Measurements from ENCODE around the gene ZDHHC8. TPM values are rescaled to one million over a fixed set of nuclear protein-coding genes. Genes with fewer than 3 reads are reported as not detected.

The ZDHHC8 gene
- total and polyA plus RNA-seq, 9 donors = 5.1 to 77.4 (median 58.9) TPM

DNA sequence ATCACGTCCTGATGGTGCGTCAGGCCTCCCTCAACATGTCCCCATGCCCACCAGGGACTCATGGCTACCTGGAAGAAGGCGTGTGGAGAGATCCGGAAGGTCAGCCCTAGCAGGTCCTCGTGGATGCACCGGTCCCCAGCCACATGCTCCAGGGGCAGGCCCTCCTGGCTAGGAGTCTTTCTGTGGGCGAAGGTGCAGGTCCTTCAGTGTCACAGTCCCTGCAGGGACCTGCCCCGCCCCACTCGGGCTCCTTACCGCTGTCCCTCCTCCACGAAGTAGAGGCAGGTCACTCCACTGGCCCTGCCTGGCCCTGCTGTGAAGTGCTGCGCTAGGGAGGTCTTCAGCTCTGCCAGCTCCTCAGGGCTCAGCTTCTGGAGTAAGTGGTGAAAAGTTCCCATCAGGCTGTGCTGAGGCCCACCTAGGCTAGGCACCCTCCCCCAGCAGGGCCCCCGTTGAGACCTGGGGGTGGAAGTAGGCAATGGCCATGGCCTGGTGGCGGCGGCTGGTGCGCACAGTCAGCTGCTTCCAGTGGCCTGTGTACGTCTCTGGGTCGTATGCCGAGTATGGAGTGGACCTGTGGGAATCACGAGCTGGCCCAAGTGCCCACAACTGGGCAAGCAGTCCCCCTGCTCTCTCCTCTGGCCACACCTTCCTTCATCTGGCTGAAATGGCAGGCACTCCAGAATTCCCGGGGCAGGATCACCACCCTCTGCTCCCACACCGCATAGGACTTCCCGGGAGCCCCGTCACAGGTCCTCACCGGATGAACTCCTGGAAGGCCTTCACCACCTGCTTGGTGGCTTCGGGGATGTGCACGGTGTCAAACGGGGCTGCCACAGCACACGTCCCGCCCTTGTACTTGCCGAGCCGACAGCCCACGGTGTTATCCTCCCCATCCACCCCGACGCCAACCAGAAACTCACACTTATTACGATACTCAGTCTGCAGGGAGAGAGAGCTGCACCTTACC, 16.8 kb upstream of the ZDHHC8 start:
- Histone ChIP-seq H3K27ac (no peak overlapping the region), H3K4me3 (no peak overlapping the region), H3K27me3 (no peaks in the 10 kb centered on the region), H3K9me3 (no peaks in the 10 kb centered on the region), H3K36me3 (peaks cover 4% of the 10 kb centered on the region), H3K4me1 (ENCODE audit: insufficient read depth) (peaks cover 10% of the 10 kb centered on the region)
- intact Hi-C loops (cut with DNase I) = loop anchor here in 1 of 4 donors (10.0 kb wide), 1 partner anchor 150 kb away; no protein-coding TSS in a partner anchor
- WGBS, 3 donors = 83 to 87% (median 85%) methylated on average over 36 of the region's 36 CpGs
- TF ChIP-seq, protein P1, sequence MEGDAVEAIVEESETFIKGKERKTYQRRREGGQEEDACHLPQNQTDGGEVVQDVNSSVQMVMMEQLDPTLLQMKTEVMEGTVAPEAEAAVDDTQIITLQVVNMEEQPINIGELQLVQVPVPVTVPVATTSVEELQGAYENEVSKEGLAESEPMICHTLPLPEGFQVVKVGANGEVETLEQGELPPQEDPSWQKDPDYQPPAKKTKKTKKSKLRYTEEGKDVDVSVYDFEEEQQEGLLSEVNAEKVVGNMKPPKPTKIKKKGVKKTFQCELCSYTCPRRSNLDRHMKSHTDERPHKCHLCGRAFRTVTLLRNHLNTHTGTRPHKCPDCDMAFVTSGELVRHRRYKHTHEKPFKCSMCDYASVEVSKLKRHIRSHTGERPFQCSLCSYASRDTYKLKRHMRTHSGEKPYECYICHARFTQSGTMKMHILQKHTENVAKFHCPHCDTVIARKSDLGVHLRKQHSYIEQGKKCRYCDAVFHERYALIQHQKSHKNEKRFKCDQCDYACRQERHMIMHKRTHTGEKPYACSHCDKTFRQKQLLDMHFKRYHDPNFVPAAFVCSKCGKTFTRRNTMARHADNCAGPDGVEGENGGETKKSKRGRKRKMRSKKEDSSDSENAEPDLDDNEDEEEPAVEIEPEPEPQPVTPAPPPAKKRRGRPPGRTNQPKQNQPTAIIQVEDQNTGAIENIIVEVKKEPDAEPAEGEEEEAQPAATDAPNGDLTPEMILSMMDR (IDR thresholded peaks at IDR 0.05) = no peak
- no peak for TF ChIP-seq EP300 (IDR thresholded peaks at IDR 0.05)
- TF ChIP-seq POLR2A (IDR thresholded peaks at IDR 0.05) = no peak
- DNase-seq = peak in 2 of 5 donors; percentile 30 to 35

DNA sequence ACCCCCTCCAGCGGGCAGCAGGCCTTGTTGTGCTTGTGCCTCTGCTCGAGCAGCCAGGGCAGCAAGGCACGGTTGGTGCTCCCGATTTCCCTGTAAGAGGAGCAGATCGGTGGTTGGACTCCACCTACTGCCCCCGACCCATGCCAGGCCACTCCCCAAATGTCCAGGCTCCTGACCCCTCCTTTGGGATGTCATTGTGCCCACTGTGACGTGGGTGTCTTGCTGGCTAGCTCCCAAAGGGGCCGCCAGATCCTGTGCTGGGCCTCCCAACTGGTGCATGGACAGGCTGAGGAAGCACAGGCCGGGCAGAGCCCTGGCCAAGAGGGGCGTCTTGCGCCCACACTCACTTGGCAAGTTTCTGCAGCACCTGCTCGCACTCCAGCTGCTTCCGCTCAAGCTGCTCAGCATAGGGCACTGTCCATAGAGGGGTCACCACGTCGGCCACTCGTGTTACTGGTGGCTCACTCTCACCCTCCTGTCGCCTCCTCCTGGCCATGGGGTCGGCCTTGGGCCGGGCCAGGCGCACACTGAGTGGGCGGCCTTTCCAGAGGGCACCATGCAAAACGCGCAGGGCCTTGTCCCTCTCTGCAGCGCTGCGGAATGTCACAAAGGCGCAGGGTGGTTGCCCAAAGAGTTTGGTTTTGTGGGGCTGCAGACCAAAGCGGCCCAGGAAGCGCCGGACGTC, 15.8 kb upstream of the ZDHHC8 start, which contains the start of gene RANBP1:
TSS of gene RANBP1 (plus strand) at position 414 of the 685 bp plus-strand sequence. CDS start at position 495, 81 bp downstream.
- Histone ChIP-seq H3K4me1 (ENCODE audit: insufficient read depth) (peaks cover 10% of the 10 kb centered on the region), H3K9me3 (no peaks in the 10 kb centered on the region), H3K36me3 (peaks cover 2% of the 10 kb centered on the region), H3K4me3 (peak within 1 kb of the TSS; percentile 81), H3K27ac (peak within 1 kb of the TSS; percentile 66 to 75), H3K27me3 (no peaks in the 10 kb centered on the region)
- intact Hi-C loops (cut with DNase I) = loop anchor here in 1 of 4 donors (10.0 kb wide), 1 partner anchor 151 kb away; no protein-coding TSS in a partner anchor
- DNase-seq = peak in 1 of 5 donors; percentile 48
- TF ChIP-seq EP300 (IDR thresholded peaks at IDR 0.05) = no peak
- 53 to 68% (median 60%) methylated on average over 24 to 30 of the region's 30 CpGs for WGBS, 3 donors

DNA sequence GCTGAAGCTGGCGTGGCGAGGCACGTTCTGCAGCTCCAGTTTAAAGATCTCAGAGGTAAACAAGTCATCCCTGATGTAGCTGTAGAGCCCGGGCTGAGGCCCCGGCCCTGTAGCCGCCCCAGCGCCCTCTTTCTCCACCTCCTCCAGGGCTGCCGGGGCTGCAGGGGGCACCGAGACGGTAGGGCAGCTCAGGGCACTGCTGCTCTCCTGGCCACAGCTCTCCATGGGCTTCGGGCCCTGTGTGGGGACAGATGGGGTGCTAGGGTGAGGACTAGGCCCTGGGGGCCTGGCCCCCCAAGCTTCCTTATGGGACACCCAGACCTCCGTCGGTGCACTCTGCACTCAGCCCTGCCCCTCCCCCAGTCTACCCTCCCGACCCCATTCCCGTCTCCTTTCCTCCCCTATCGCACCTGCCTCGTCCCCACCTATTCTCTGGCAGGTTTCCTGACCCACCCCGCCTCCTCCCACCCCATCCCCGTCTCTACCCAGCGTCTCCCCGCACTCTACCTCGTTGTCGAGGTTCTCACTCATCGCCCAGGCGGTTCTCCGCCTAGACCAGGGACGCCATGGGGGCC, 15.1 kb upstream of the ZDHHC8 start:
- no peaks in the 10 kb centered on the region for H3K9me3 ChIP-seq
- TF ChIP-seq, protein P1 (IDR thresholded peaks at IDR 0.05) = no peak
- TF ChIP-seq POLR2A (IDR thresholded peaks at IDR 0.05) (no peak), EP300 (IDR thresholded peaks at IDR 0.05) (no peak)
- peaks cover 10% of the 10 kb centered on the region for H3K4me1 ChIP-seq (ENCODE audit: insufficient read depth)
- WGBS, 3 donors = 5 to 12% (median 7%) methylated on average over 20 to 27 of the region's 27 CpGs
- intact Hi-C loops (cut with DNase I) = loop anchor here in 1 of 4 donors (10.0 kb wide), 1 partner anchor 152 kb away; no protein-coding TSS in a partner anchor
- H3K27ac ChIP-seq = peak overlapping the region; percentile 66 to 75
- peak in 4 of 5 donors; percentile 49 to 73 (median 59) for DNase-seq
- H3K4me3 ChIP-seq = peak overlapping the region; percentile 81
- H3K27me3 ChIP-seq = no peaks in the 10 kb centered on the region
- H3K36me3 ChIP-seq = no peaks in the 10 kb centered on the region

DNA sequence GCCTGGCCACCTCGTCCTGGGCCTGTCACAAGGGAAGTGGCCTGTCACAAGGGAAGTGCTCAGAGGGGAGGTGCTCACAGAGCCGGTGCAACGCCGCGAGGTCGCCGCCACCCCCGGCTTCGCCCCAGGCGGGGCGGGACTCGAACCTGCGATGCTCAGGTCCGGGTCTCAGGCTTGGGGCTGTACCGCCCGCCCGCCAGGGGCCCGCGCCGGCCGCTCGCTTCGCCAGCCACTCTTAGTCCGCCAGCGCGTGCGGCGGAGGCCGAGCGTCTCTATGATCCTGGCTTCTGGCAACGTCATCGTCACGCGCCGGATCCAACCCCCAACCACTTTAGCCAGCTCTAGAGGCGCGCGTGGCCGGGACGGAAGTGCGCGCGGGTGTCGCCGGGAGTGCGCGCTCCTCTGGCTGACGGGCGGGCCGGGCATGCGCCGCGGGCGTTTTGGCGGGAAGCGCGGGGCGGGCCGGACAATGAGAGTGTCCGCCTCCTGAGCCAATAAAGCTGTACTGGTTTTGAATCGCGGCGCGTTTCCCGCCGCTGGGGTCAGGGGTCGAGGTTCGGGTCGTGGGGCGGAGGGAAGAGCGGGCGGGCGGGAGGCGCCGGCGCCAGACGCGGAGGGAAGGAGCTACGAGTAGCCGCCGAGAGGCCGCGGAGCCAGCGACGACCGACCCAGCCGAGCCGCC, 14.5 kb upstream of the ZDHHC8 start, which contains the start of gene TRMT2A:
TSS of gene TRMT2A (minus strand) at position 276 of the 682 bp plus-strand sequence. CDS start 320 bp downstream, outside the sequence.
- Histone ChIP-seq H3K27ac (peak within 1 kb of the TSS; percentile 66 to 75), H3K36me3 (no peaks in the 10 kb centered on the region), H3K27me3 (no peaks in the 10 kb centered on the region), H3K4me1 (ENCODE audit: insufficient read depth) (peaks cover 10% of the 10 kb centered on the region), H3K9me3 (no peaks in the 10 kb centered on the region), H3K4me3 (peak within 1 kb of the TSS; percentile 81)
- TF ChIP-seq EP300 (IDR thresholded peaks at IDR 0.05) (no peak), POLR2A (IDR thresholded peaks at IDR 0.05) (peak; percentile 31)
- TF ChIP-seq, protein P1 (IDR thresholded peaks at IDR 0.05) = peak in 1 of 3 donors; percentile 38
- intact Hi-C loops (cut with DNase I) = loop anchor here in 1 of 4 donors (10.0 kb wide), 1 partner anchor 152 kb away; no protein-coding TSS in a partner anchor
- DNase-seq = peak; percentile 96 to 99 (median 98)
- WGBS, 3 donors = 0 to 1% (median 0%) methylated on average over 74 to 88 of the region's 88 CpGs
